Progenitor cell of endocrine pancreas (in vitro differentiated cells): ENCODE data around the gene TSHZ1. TPM values are rescaled to one million over a fixed set of nuclear protein-coding genes. Genes with fewer than 3 reads are reported as not detected.

ENCODE experiments used
- DNase-seq: peaks from one replicate; pipeline ENCODE4 v3.0.0; 2021; ENCODE audit warnings: low spot score; ENCODE audit not compliant: unreplicated experiment
- H3K27ac Mint-ChIP-seq: 2 replicates; pipeline ENCODE4 v1.8.0; 2021; ENCODE audit warnings: mild to moderate bottlenecking, moderate library complexity, mixed read lengths
- H3K27me3 Mint-ChIP-seq: 2 replicates; pipeline ENCODE4 v1.8.0; 2021; ENCODE audit warnings: mixed read lengths
- H3K36me3 Mint-ChIP-seq: 2 replicates; pipeline ENCODE4 v1.8.0; 2022; ENCODE audit warnings: mixed read lengths; ENCODE audit not compliant: insufficient read depth
- H3K4me1 Mint-ChIP-seq: 2 replicates; pipeline ENCODE4 v1.8.0; 2021; ENCODE audit warnings: low read depth, mixed read lengths
- H3K4me3 Mint-ChIP-seq: 2 replicates; pipeline ENCODE4 v1.8.0; 2021; ENCODE audit warnings: low read depth, mild to moderate bottlenecking, moderate library complexity, mixed read lengths
- H3K9me3 Mint-ChIP-seq: 2 replicates; pipeline ENCODE4 v1.8.0; 2021; ENCODE audit warnings: low read depth, mixed read lengths
- CTCF ChIP-seq: fragments of 200-600 bp; sonication (generic); IDR thresholded peaks from one replicate; pipeline ENCODE4 v1.5.0; 2021; ENCODE audit warnings: antibody characterized with exemption, mild to moderate bottlenecking; ENCODE audit not compliant: unreplicated experiment
- total RNA-seq: library from RNA; stranded (reverse); gene quantifications from 2 replicates; pipeline ENCODE4 v1.2.1, GENCODE V29; 2021

The TSHZ1 gene
- total RNA-seq, 1 donor from 2014 or later, result 17.1 TPM

DNA sequence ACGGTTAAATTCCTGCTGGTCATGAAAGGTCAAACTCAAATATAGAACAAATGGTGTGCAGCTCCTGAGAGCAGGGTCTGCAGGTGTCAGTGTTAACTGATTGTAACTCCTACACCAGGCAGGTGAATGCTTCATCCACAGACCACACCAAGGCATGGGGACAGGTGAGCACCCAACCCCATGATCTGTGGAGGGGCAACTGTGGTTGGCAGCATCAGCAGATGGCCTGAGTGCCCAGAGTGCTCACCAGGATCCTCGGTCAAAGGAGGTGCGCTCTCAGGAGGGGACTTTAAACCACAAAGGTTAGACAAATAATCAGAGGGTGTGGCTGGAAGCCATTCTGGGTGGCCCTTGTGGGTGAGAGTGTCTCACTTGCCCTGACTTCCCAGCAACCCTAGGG is 46.1 kb upstream of the TSHZ1 start:
- Mint-ChIP-seq H3K36me3 (no peaks in the 10 kb centered on the region), H3K27me3 (peaks cover 20% of the 10 kb centered on the region), H3K4me1 (peaks cover 5% of the 10 kb centered on the region), H3K27ac (no peak overlapping the region), H3K4me3 (no peak overlapping the region), H3K9me3 (no peaks in the 10 kb centered on the region)
- no peak for TF ChIP-seq CTCF
- no peak for DNase-seq

- Mint-ChIP-seq H3K9me3 (no peaks in the 10 kb centered on the region), H3K4me1 (peaks cover 1% of the 10 kb centered on the region), H3K36me3 (no peaks in the 10 kb centered on the region), H3K27me3 (peaks cover 8% of the 10 kb centered on the region), H3K4me3 (no peak overlapping the region), H3K27ac (no peak overlapping the region)
- no peak for DNase-seq
- TF ChIP-seq CTCF, result no peak
Measured at GRCh38 chr18:75165926-75166325, 44.7 kb upstream of the TSHZ1 start.

DNA sequence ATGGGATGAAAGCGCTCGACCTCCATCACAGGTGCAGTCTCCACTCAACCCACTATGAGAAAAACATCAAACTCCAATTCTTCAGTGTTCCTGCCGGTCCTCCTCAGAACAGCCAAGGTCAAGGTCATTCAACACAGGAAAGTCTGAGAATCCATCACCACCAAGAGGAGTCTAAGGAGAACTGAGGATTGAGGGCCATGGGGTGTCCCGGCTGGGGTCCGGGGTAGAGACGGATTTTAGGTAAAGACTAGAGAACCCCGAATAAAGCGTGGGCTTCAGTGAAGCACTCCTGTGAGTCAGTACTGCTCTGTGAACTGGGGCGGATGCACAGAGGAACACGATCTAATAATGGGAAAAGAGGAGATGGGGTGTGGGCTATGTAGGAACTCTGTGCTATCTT is 43.5 kb upstream of the TSHZ1 start:
- no peaks in the 10 kb centered on the region for H3K36me3 Mint-ChIP-seq
- TF ChIP-seq CTCF, result no peak
- no peak for DNase-seq
- no peaks in the 10 kb centered on the region for H3K9me3 Mint-ChIP-seq
- H3K4me1 Mint-ChIP-seq, result peaks cover 1% of the 10 kb centered on the region
- H3K27ac Mint-ChIP-seq, result no peak overlapping the region
- H3K4me3 Mint-ChIP-seq, result no peak overlapping the region
- H3K27me3 Mint-ChIP-seq, result peaks cover 2% of the 10 kb centered on the region

DNA sequence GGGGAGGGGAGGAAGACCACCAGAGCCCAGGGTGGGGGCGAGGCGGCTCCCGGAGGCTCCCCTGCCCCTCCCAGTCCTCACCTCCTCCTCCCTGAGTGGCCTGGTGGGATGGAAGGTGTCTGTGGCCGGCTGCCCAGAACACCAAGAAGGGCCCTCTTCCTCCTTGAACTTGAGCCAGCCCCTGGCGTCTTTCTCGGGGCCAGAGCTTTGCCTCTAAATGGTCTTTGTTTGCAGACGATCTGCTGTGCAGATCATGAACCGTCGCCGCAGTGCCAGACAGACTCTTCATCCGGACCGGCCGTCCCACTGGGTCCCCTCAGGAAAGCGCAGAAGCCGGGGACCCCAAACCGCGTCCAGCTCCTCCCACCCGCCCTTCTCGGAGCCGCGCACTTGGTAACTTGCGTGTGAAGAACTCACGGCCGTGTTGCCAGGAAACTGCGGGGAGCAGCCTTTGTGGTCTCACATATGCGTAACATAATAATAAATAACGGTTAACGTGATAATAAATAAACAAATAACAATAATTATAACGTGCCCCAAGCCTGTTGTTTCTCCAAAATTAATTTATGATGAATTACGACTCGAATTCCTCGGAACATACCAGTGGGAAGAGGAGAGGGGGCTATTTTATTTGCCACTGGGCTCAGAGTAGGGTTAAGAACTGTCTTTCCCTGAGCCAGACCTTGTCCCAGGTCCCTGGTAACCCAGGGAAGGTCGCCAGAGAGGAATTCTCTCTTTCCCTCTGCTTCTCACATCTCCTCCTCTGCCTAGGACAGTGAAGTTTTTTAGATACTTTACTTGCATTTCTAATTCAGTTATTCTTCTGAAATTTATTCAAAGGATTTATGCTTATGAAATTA is 42.6 kb upstream of the TSHZ1 start:
- TF ChIP-seq CTCF, result no peak
- H3K4me1 Mint-ChIP-seq, result peaks cover 1% of the 10 kb centered on the region
- DNase-seq, result no peak
- H3K9me3 Mint-ChIP-seq, result no peaks in the 10 kb centered on the region
- no peak overlapping the region for H3K4me3 Mint-ChIP-seq
- no peaks in the 10 kb centered on the region for H3K36me3 Mint-ChIP-seq
- H3K27me3 Mint-ChIP-seq, result peaks cover 5% of the 10 kb centered on the region
- H3K27ac Mint-ChIP-seq, result no peak overlapping the region

GRCh38 chr18:75168619-75169018 is 42.0 kb upstream of the TSHZ1 start:
- Mint-ChIP-seq H3K36me3 (no peaks in the 10 kb centered on the region), H3K9me3 (no peaks in the 10 kb centered on the region), H3K4me1 (no peaks in the 10 kb centered on the region), H3K27me3 (peaks cover 10% of the 10 kb centered on the region), H3K27ac (no peak overlapping the region), H3K4me3 (no peak overlapping the region)
- no peak for TF ChIP-seq CTCF
- DNase-seq, result no peak
